GM12878 (cell line): ENCODE measurements around the gene PSMG3. TPM values are rescaled to one million over a fixed set of nuclear protein-coding genes. Genes with fewer than 3 reads are reported as not detected.

Experiments used
- ATAC-seq: fragments of 200-7000 bp; cut with Tn5 transposase; 3 replicates; pipeline ENCODE4 v1.9.1; 2020; ENCODE audit warnings: mild to moderate bottlenecking, moderate library complexity
- BruUV-seq: library from RNA; stranded (reverse); fragments of 400-500 nt; replicated peaks from 2 replicates; lab custom pipeline; 2021; lab: Mats Ljungman, UMichigan
- CTCF ChIA-PET: fragments of 300-600 bp; sonication (Branson Sonifier 250); formaldehyde crosslinking; extraction: SDS; loops from one replicate; lab custom pipeline; 2021; ENCODE audit warnings: inconsistent platforms; lab: Yijun Ruan, JAX
- POLR2A ChIA-PET: fragments of 350-600 bp; formaldehyde crosslinking; extraction: SDS; loops from one replicate; lab custom pipeline; 2021; ENCODE audit warnings: inconsistent platforms; lab: Charles Lee
- RAD21 ChIA-PET: fragments of 300-600 bp; sonication (Branson Sonifier 250); formaldehyde crosslinking; loops from one replicate; lab custom pipeline; 2023; ENCODE audit warnings: antibody characterized with exemption; ENCODE audit not compliant: unreplicated experiment; lab: Charles Lee
- SMC1A ChIA-PET: fragments of 300-600 bp; sonication (Branson Sonifier 250); formaldehyde crosslinking; loops from one replicate; lab custom pipeline; 2023; ENCODE audit not compliant: unreplicated experiment, uncharacterized antibody; lab: Charles Lee
- DNase-seq: peaks from one replicate; pipeline ENCODE4 v3.0.0-alpha.2; 2011; ENCODE audit warnings: low read depth, low spot score
- FAIRE-seq: peaks from 3 replicates; lab custom pipeline; 2011; peaks lifted over from hg19 to GRCh38; lab: Jason Lieb, UNC
- H2AFZ ChIP-seq: 2 replicates; pipeline ENCODE4 v1.6.0; 2011; ENCODE audit warnings: low read depth, low read length, control low read depth; ENCODE audit not compliant: control insufficient read depth
- H3K27ac ChIP-seq: 2 replicates; pipeline ENCODE4 v1.5.1; 2011; ENCODE audit warnings: control low read depth; ENCODE audit not compliant: control insufficient read depth, insufficient read depth
- H3K27me3 ChIP-seq, 2 experiments: replicated peaks in 1 of 2; 2 replicates each; pipeline versions ENCODE4 v1.6.0 to v1.6.1; 2011; ENCODE audit warnings: low read length in 1 of 2; ENCODE audit not compliant: control insufficient read depth in 2 of 2, insufficient read depth in 2 of 2
- H3K36me3 ChIP-seq, 2 experiments: 2 replicates each; pipeline ENCODE4 v1.5.1; 2011; ENCODE audit warnings: low read length in 1 of 2; ENCODE audit not compliant: control insufficient read depth in 2 of 2, insufficient read depth in 2 of 2
- H3K4me1 ChIP-seq: 2 replicates; pipeline ENCODE4 v1.6.1; 2011; ENCODE audit warnings: mild to moderate bottlenecking, low read length, moderate library complexity, mixed read lengths; ENCODE audit not compliant: control insufficient read depth, insufficient read depth
- H3K4me2 ChIP-seq: 2 replicates; pipeline ENCODE4 v1.6.0; 2011; ENCODE audit warnings: control low read depth; ENCODE audit not compliant: control insufficient read depth, insufficient read depth
- H3K4me3 ChIP-seq: fragments of 200-600 bp; sonication (generic); 2 replicates; pipeline ENCODE4 v1.5.1; 2016
- H3K79me2 ChIP-seq: 2 replicates; pipeline ENCODE4 v1.6.0; 2011; ENCODE audit warnings: low read length; ENCODE audit not compliant: control insufficient read depth, insufficient read depth
- H3K9ac ChIP-seq: 2 replicates; pipeline ENCODE4 v1.8.0; 2011; ENCODE audit warnings: low read length, control low read depth, mixed read lengths; ENCODE audit not compliant: control insufficient read depth, insufficient read depth
- H3K9me3 ChIP-seq: replicated peaks from 3 replicates; pipeline ENCODE4 v1.5.1; 2011; ENCODE audit warnings: mild to moderate bottlenecking, low read length; ENCODE audit not compliant: control insufficient read depth, insufficient read depth
- H4K20me1 ChIP-seq: 2 replicates; pipeline ENCODE4 v1.6.0; 2011; ENCODE audit not compliant: control insufficient read depth, insufficient read depth
- BACH1 ChIP-seq: fragments of 450-650 bp; IDR thresholded peaks from 2 replicates; pipeline ENCODE4 v1.6.1; 2017; ENCODE audit warnings: mild to moderate bottlenecking, borderline replicate concordance
- EGR1 ChIP-seq, 2 experiments: IDR thresholded peaks; 1 replicate in 1 of 2; 2 replicates in 1 of 2; pipeline ENCODE4 v1.6.1; 2011 to 2012; ENCODE audit warnings: low read depth in 2 of 2, low read length in 2 of 2, borderline replicate concordance in 1 of 2, mild to moderate bottlenecking in 1 of 2, moderate library complexity in 1 of 2
- JUNB ChIP-seq: IDR thresholded peaks from 2 replicates; pipeline ENCODE4 v1.6.1; 2016; ENCODE audit warnings: antibody characterized with exemption, mild to moderate bottlenecking
- LARP7 ChIP-seq: fragments of 450-650 bp; IDR thresholded peaks from 2 replicates; pipeline ENCODE4 v1.6.1; 2017; ENCODE audit warnings: mild to moderate bottlenecking
- MEF2B ChIP-seq: fragments of 450-650 bp; IDR thresholded peaks from 2 replicates; pipeline ENCODE4 v1.6.1; 2018; ENCODE audit warnings: mild to moderate bottlenecking, moderate library complexity; ENCODE audit not compliant: partially characterized antibody, poor library complexity, severe bottlenecking
- NBN ChIP-seq: fragments of 450-650 bp; IDR thresholded peaks from 2 replicates; pipeline ENCODE4 v1.6.1; 2016
- TCF3 ChIP-seq: IDR thresholded peaks from 2 replicates; pipeline ENCODE4 v1.6.1; 2012; ENCODE audit warnings: low read depth, mild to moderate bottlenecking, low read length, borderline replicate concordance; ENCODE audit not compliant: insufficient read depth
- ZNF207 ChIP-seq: fragments of 450-650 bp; IDR thresholded peaks from 2 replicates; pipeline ENCODE4 v1.6.1; 2014; ENCODE audit warnings: antibody characterized with exemption, mild to moderate bottlenecking, borderline replicate concordance
- ZNF274 ChIP-seq: IDR thresholded peaks from one replicate; pipeline ENCODE4 v1.8.0; 2011; ENCODE audit not compliant: insufficient read length, insufficient read depth
- WGBS: methylation state at CpG from one replicate; pipeline ENCODE4 v1.1.6; 2016; ENCODE audit warnings: low lambda C conversion rate; ENCODE audit not compliant: insufficient replicate concordance, insufficient coverage; ENCODE audit errors: missing lambda C conversion rate; 5-methylcytosine and 5-hydroxymethylcytosine counted together
- in situ Hi-C: fragments of 300-500 bp; cut with MboI; formaldehyde crosslinking; loops from 9 replicates; pipeline ENCODE4 v1.14.3; 2018; ENCODE audit warnings: mixed read lengths
- intact Hi-C: fragments of 100-400 bp; cut with micrococcal nuclease; formaldehyde crosslinking; loops from one replicate; pipeline ENCODE4 v1.14.2; 2022; ENCODE audit not compliant: unreplicated experiment
- polyA plus RNA-seq, 11 experiments: library from polyadenylated mRNA; depleted of rRNA in 4 of 11; unstranded in 6 of 11; stranded (reverse) in 5 of 11; fragments of >200 nt; fragmentation: Nextera tagmentation in 4 of 11; fragmentation: Illumina TruSeq in 1 of 11; extraction: Ambion mirVana in 4 of 11; extraction: Trizol in 1 of 11; gene quantifications; 1 replicate in 1 of 11; 2 replicates in 10 of 11; pipeline versions ENCODE4 v1.2.1 to v1.2.3, GENCODE V29; 2011 to 2016; ENCODE audit warnings: inconsistent platforms in 2 of 11, missing spikeins in 2 of 11, low read depth in 1 of 11
- total RNA-seq, 4 experiments: library from RNA; depleted of rRNA in 3 of 4; stranded (reverse); fragments of >200 nt in 3 of 4; fragmentation: Illumina TruSeq in 1 of 4; extraction: Trizol in 1 of 4; gene quantifications; 2 replicates each; pipeline versions ENCODE4 v1.2.1 to v1.2.3, GENCODE V29; 2013 to 2021
- TF ChIP-seq, protein P1 (sequence below): fragments of 450-650 bp; IDR thresholded peaks from 2 replicates; pipeline ENCODE4 v1.6.1; 2017; ENCODE audit warnings: mild to moderate bottlenecking, moderate library complexity

The PSMG3 gene
- total and polyA plus RNA-seq, 10 of the 15 experiments (the other 5 are each of a cell fraction or from before 2014, with no cell fraction given): 23.9 to 115 (median 60.6) TPM

DNA sequence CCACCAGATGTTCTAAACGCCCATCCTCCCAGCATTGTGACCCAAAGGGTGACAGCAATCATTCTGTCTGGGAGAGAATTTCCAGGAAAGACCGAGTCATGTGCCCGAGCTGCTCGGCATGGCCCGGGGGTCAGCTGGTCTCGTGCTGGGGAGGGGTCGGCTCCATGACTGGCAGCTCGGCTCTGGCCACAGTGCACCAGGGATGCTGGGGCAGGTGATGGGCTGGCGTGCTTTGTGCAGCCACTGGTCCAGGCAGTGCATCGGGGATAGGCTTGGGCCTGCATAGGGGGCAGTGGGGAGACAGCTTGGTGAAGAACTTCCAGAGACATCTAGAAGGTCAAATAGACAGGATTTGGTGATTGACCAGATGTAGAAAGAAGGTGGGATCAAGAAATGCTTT lies 39.2 kb upstream of the PSMG3 start:
- TF ChIP-seq EGR1 (IDR thresholded peaks at IDR 0.05; ENCODE audit: borderline replicate concordance in 1 of 2, low read depth in 2 of 2, low read length in 2 of 2) (no peak), JUNB (no peak), ZNF207 (no peak), NBN (no peak), BACH1 (no peak), MEF2B (no peak), ZNF274 (no peak), LARP7 (no peak), TCF3 (no peak)
- TF ChIP-seq, protein P1, sequence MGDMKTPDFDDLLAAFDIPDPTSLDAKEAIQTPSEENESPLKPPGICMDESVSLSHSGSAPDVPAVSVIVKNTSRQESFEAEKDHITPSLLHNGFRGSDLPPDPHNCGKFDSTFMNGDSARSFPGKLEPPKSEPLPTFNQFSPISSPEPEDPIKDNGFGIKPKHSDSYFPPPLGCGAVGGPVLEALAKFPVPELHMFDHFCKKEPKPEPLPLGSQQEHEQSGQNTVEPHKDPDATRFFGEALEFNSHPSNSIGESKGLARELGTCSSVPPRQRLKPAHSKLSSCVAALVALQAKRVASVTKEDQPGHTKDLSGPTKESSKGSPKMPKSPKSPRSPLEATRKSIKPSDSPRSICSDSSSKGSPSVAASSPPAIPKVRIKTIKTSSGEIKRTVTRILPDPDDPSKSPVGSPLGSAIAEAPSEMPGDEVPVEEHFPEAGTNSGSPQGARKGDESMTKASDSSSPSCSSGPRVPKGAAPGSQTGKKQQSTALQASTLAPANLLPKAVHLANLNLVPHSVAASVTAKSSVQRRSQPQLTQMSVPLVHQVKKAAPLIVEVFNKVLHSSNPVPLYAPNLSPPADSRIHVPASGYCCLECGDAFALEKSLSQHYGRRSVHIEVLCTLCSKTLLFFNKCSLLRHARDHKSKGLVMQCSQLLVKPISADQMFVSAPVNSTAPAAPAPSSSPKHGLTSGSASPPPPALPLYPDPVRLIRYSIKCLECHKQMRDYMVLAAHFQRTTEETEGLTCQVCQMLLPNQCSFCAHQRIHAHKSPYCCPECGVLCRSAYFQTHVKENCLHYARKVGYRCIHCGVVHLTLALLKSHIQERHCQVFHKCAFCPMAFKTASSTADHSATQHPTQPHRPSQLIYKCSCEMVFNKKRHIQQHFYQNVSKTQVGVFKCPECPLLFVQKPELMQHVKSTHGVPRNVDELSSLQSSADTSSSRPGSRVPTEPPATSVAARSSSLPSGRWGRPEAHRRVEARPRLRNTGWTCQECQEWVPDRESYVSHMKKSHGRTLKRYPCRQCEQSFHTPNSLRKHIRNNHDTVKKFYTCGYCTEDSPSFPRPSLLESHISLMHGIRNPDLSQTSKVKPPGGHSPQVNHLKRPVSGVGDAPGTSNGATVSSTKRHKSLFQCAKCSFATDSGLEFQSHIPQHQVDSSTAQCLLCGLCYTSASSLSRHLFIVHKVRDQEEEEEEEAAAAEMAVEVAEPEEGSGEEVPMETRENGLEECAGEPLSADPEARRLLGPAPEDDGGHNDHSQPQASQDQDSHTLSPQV: no peak
- CTCF ChIA-PET: interaction anchor here (0.7 kb wide), 1 partner anchor 134 kb away, joined by 3 read pairs; no protein-coding TSS in a partner anchor
- Histone ChIP-seq H3K4me2 (no peak overlapping the region), H3K4me1 (no peaks in the 10 kb centered on the region), H2AFZ (no peak overlapping the region), H3K27me3 (no peaks in the 10 kb centered on the region), H3K4me3 (no peak overlapping the region), H4K20me1 (no peaks in the 10 kb centered on the region), H3K27ac (no peak overlapping the region), H3K36me3 (no peaks in the 10 kb centered on the region), H3K9ac (no peak overlapping the region), H3K9me3 (no peaks in the 10 kb centered on the region), H3K79me2 (no peaks in the 10 kb centered on the region)
- RAD21 ChIA-PET: no interaction called here
- no TSS peak for BruUV-seq
- intact Hi-C loops: no loop called here
- in situ Hi-C loops: no loop called here
- no peak for DNase-seq
- SMC1A ChIA-PET: interaction anchor here (1.0 kb wide), 1 partner anchor 9 kb away, joined by 3 read pairs; no protein-coding TSS in a partner anchor
- no peak for ATAC-seq
- POLR2A ChIA-PET: no interaction called here
- 31% methylated on average over 10 of the region's 10 CpGs for WGBS
- no peak for FAIRE-seq
